Fibroblast of mammary gland (primary cell): ENCODE measurements around the gene ZNF488.

Experiments
- DNase-seq: peaks from one replicate; pipeline ENCODE4 v3.0.0-alpha.2; 2010; ENCODE audit warnings: low read depth
- H3K4me3 ChIP-seq: 2 replicates; pipeline ENCODE4 v1.5.1; 2011; ENCODE audit warnings: low read depth, mild to moderate bottlenecking, low read length, moderate library complexity; ENCODE audit not compliant: control insufficient read depth
- TF ChIP-seq, protein P1 (sequence below): conservative IDR thresholded peaks from 2 replicates; pipeline ENCODE4 v1.5.1; 2011; ENCODE audit warnings: low read depth, low read length, inconsistent platforms; ENCODE audit not compliant: control insufficient read depth, insufficient read depth

Gene ZNF488

DNA sequence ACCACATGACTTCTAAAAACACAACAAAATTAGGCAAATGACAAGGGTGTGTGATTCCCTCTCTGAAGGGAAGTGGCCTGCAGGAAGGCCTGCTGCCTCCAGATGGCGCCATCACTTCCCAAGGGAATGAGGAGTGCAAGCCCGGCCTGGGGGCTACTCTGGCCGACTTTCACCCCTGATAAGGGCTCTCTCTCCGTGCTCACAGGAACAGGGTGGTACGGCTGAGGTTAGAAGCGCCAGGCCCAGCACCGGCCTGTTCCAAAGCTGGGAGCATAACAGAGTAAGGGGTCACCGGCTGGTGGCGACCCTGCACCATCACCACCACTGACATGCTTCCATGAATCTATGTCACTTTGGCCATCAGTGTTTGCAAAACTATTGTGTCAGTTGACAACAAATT, 22.8 kb downstream of the ZNF488 start:
- peak; percentile 35 for DNase-seq
- TF ChIP-seq, protein P1, sequence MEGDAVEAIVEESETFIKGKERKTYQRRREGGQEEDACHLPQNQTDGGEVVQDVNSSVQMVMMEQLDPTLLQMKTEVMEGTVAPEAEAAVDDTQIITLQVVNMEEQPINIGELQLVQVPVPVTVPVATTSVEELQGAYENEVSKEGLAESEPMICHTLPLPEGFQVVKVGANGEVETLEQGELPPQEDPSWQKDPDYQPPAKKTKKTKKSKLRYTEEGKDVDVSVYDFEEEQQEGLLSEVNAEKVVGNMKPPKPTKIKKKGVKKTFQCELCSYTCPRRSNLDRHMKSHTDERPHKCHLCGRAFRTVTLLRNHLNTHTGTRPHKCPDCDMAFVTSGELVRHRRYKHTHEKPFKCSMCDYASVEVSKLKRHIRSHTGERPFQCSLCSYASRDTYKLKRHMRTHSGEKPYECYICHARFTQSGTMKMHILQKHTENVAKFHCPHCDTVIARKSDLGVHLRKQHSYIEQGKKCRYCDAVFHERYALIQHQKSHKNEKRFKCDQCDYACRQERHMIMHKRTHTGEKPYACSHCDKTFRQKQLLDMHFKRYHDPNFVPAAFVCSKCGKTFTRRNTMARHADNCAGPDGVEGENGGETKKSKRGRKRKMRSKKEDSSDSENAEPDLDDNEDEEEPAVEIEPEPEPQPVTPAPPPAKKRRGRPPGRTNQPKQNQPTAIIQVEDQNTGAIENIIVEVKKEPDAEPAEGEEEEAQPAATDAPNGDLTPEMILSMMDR = peak; percentile 84
- H3K4me3 ChIP-seq = no peak overlapping the region

DNA sequence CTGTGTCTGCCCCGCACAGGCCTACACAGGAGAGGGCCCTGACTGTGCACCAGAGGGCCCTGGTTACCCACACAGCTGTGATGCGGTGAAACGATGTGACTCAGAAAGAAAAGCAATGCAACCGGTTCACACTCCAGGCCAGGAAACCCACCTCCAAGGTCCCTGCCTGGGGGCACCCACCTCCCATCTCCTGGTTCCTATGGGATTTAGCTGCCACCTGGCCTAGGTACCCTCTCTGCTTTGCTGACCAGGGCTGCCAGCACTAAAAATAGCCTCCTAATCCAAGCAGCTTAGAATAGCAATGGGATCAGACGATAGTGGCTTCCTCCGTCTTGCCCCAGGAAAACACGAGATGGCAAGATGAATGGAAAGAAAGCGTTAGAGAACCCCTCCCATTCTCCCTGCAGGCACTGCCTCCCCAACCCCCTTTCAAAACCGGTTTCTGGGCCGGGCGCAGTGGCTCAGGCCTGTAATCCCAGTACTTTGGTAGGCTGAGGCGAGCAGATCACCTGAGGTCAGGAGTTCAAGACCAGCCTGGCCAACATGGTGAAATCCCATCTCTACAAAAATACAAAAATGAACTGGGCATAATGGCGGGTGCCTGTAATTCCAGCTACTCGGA, 23.6 kb downstream of the ZNF488 start:
- TF ChIP-seq, protein P1 = no peak
- no peak for DNase-seq
- H3K4me3 ChIP-seq = no peak overlapping the region

GRCh38 chr10:47359626-47360418, 24.3 kb downstream of the ZNF488 start:
- H3K4me3 ChIP-seq = no peak overlapping the region
- TF ChIP-seq, protein P1 = no peak
- DNase-seq = no peak

GRCh38 chr10:47359101-47359500, 25.0 kb downstream of the ZNF488 start:
- TF ChIP-seq, protein P1 = no peak
- no peak overlapping the region for H3K4me3 ChIP-seq
- DNase-seq = no peak

DNA sequence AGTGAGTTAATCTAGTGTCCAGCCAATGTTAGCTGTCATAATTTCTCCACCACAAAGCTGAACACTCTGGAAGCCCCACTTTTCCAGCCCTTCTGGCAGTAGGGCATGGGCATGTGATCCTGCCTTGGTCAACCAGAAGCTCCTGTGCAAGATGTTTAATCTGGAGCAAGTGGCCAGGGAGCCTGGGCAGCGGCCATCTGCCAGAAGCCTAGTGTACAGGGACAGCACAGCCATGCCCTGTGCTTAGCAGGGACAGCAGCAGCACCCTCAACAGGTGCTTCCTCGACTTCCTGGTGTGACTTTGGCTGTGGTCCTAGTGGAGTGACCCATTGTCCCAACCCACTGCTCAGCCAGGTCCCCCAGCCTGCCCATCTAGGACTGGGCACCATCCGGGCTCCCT, 25.6 kb downstream of the ZNF488 start:
- no peak overlapping the region for H3K4me3 ChIP-seq
- TF ChIP-seq, protein P1 = no peak
- DNase-seq = no peak

- TF ChIP-seq, protein P1 = no peak
- no peak for DNase-seq
- H3K4me3 ChIP-seq = no peak overlapping the region
These were observed 26.2 kb downstream of the ZNF488 start for GRCh38 chr10:47357911-47358310.
